Tibial nerve (tissue), 4 donors: ENCODE data around the gene STN1.

Experiments
- CTCF ChIP-seq, 5 experiments: fragments of 200-600 bp in 3 of 5; fragments of 450-650 bp in 2 of 5; sonication (generic) in 3 of 5; IDR thresholded peaks; one replicate each; pipeline ENCODE4 v1.5.1; 2016 to 2019; ENCODE audit warnings: antibody characterized with exemption in 5 of 5, mild to moderate bottlenecking in 3 of 5, moderate library complexity in 2 of 5
- EP300 ChIP-seq, 2 donors: sonication (generic); formaldehyde crosslinking; IDR thresholded peaks; one replicate each; pipeline ENCODE4 v1.6.1; 2017; ENCODE audit warnings: antibody characterized with exemption in 2 of 2, mild to moderate bottlenecking in 1 of 2

DNA sequence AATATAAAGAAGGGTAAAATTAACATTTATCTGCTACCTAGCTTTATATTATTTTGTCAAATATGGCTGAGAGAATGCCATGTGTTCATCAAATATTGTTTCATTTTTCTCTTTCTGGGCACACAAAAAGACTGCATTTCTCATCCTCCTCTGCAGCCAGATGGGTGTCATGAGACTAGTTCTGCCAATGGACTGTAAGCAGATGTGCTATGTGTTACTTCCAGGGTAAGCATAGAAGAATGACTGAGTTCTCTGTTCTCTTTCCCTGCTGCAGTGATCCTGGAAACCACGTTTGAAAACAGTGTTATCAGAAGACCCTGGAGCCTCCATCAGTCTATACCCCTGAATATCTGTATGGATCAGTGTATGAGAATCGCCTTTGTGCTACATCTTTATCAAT lies 24.9 kb upstream of the STN1 start:
- TF ChIP-seq EP300 (IDR thresholded peaks at IDR 0.05) (no peak), CTCF (IDR thresholded peaks at IDR 0.05) (no peak)
